Measurements from ENCODE around the gene PUSL1.

PUSL1 gene

DNA sequence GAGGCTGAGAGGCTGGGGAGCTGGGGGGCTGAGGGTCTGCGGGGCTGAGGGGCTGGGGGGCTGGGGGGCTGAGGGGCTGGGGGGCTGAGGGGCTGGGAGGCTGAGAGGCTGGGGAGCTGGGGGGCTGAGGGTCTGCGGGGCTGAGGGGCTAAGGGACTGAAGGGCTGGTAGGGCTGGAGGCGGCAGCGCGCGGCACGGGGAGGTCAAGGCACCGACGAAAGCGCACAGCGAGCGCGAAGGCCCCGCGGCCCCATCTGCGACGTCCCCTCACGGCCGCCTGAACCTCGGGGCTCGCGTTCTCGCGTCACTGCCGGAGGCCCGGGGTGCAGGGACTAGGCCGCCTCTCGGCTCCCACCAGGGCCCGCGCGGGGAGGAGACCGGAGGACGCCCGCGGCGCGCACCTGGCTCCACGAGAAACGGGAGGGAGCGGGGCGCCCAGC, 15.7 kb downstream of the PUSL1 start:
- no peak for DNase-seq (ENCODE audit: low read depth in 2 of 2)

DNA sequence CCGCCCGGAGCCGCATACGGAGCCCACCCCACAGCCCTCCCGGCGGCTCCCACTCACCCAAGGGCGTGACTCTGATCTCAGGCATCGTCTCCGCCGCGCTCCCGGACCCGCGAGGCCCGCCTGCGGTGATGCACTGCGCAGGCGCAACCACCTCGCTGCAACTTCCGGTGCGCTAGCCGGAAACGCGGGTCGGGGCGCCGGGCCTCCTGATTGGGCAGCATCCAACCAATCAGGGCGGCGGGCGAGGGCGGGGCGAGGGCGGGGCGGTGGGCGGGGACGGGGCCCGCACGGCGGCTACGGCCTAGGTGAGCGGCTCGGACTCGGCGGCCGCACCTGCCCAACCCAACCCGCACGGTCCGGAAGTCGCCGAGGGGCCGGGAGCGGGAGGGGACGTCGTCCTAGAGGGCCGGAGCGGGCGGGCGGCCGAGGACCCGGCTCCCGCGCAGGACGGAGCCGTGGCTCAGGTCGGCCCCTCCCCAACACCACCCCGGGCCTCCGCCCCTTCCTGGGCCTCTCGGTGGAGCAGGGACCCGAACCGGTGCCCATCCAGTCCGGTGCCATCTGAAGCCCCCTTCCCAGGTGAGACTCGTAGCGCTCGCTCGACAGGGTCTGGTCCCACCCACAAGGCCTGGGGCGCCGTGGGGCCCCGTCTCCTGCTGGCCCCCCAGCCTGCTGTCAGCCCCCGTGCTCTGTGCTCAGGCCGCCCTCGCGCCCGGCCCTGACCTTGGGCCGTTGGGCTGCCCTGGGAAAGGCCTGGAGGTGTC, 16.3 kb downstream of the PUSL1 start, which contains the start of the genes CPTP and INTS11:
CPTP (plus strand) TSS at position 279 of the 764 bp plus-strand sequence. CDS start 2,109 bp downstream, outside the sequence.
INTS11 (minus strand) TSS at position 137 of the 764 bp plus-strand sequence; CDS start at position 85, 52 bp downstream.
- peak; percentile 93 to 96 for DNase-seq (ENCODE audit: low read depth in 2 of 2)

DNA sequence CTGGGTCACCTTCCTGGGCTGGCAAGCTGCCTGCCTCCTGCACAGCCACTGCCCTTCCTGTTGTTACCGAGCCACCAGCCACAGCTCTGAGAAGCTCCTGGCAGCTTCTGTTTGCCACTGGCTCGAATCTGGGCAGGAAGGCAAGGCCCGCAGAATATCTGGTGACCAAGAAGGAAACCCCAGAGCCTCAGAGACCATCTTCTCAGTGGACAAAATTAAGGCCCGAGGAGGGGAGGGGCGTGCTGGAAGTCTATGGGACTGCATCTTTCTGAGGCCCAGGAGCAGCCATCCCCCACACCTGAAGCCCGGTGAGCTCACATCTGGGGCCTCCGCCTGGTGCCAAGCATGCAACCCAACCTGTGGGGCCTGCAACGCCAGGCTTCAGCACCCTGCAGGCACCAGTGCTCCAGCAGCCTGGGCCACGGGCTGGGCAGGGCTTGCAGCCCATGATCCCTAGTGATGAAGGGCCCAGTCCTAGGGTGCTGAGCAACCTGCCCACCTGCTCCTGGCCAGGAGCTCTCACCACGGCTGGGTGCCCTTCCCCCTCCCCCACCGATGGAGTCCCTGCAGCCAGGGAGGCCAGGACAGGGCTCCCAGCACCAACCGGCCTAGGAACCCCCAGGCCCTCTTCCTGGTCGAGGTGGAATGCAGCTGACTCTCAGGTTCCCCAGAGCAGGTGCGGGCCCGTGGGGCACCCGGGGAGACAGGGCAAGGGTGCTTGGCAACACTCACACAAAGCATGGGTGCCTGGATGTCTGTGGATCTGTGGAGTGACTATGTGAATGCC, 17.1 kb downstream of the PUSL1 start:
- DNase-seq (ENCODE audit: low read depth in 2 of 2): no peak

DNA sequence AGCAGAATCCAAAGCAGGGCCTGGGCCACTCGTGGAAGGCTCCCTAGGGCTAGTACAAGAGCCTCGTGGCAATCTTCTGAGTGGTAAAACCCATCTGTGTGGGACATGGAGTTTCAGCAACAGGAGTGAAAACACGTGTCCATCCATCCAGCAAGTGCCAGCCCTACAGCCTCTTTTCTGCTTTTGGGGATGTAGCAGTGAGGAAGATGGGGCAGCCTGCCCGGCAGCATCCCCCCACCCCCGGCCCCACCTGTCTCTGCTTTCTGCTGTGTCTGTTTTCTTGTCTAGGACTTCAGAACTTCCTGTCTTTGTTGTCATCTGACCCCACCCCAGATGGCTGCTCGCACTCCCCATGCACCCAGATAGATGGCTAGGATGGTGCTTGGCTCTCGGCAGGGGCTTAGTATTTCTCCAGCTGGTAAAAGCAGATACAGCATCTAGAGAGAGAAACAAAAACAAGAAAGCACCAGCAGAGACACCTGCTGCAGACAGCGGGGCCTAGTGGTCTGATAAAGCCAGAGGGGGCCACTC, 17.7 kb downstream of the PUSL1 start:
- DNase-seq (ENCODE audit: low read depth in 2 of 2): no peak

DNA sequence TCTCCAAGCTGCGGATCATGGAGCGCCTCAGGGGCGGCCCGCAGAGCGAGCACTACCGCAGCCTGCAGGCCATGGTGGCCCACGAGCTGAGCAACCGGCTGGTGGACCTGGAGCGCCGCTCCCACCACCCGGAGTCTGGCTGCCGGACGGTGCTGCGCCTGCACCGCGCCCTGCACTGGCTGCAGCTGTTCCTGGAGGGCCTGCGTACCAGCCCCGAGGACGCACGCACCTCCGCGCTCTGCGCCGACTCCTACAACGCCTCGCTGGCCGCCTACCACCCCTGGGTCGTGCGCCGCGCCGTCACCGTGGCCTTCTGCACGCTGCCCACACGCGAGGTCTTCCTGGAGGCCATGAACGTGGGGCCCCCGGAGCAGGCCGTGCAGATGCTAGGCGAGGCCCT, 18.9 kb downstream of the PUSL1 start:
- no peak for DNase-seq (ENCODE audit: low read depth in 2 of 2)

DNA sequence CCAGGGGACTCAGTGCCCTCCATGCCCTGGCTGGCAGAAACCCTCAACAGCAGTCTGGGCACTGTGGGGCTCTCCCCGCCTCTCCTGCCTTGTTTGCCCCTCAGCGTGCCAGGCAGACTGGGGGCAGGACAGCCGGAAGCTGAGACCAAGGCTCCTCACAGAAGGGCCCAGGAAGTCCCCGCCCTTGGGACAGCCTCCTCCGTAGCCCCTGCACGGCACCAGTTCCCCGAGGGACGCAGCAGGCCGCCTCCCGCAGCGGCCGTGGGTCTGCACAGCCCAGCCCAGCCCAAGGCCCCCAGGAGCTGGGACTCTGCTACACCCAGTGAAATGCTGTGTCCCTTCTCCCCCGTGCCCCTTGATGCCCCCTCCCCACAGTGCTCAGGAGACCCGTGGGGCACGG, 19.9 kb downstream of the PUSL1 start:
- DNase-seq (ENCODE audit: low read depth in 2 of 2): no peak

DNA sequence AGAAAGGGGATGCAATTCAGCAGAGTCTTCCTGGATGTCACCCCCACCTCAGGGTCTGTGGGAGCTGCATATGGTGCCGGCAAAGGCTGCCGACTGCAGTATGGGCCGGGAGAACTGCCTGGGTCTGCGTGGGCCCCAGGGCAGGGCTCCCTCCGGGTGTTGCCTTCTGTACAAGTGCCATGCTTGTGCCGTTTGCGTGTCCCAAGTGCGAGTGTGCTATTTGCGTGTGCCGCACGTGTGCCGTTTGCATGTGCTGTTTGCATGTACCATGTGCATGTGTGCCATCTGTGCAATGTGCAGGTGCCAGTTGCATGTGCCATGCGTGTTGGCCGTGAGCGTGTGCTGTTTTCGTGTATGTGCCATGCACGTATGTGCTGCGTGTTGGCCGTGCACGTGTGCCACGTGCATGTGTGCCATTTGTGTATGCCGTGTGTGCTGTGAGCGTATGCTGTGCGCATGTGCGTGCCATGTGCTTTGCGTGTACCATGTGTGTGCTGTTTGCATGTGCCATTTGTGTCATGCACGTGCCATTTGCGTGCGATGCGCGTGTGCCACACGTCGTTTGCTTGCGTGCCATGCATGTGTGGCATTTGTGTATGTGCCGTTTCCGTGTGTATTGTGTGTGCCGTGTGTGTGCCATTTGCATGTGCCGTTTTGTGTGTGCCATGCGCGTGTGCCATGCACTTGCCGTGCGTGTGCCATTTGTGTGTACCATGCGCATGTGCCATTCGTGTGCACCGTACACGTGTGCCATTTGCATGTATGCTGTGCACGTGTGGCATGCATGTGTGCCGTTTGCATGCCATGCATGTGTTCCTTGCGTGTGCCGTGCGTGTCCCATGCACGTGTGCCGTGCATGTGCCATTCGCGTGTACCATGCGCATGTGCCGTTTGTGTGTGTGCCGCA, 21.2 kb downstream of the PUSL1 start:
- DNase-seq (ENCODE audit: low read depth in 2 of 2): no peak

DNA sequence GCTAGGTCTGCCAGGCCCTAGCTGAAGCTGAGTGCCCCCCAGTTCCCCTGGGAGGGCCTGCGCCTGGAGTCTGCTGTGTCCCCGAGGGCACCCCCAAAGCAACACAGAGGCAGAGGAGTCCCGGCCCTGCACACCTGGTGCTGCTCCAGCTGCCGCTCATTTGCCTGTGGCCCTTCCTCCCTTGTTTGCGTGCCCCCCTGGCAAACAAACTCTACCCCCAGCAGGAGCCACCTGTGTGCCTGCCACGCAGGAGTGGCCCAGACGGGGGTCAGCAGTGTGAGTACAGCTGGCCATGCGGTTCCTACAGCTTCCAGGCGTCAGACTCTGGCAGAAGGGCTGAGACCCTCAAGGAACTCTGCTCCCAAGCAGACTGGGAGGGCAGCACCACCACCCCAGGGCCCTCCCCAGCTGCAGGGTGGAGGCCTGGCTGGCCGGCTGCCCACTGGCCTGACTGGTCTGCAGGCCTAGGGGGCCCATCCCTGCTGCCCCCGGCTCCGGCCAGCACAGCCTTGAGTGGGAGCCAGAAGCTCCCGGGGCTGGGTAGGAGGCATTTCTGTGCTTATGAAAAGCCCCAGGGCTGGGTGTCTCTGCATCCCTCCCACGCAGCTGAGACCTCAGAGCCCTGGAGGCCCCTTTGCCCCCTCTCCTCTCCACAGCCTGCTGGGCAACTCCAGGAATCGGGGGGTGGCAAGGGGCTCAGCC, 22.1 kb downstream of the PUSL1 start:
- no peak for DNase-seq (ENCODE audit: low read depth in 2 of 2)

DNA sequence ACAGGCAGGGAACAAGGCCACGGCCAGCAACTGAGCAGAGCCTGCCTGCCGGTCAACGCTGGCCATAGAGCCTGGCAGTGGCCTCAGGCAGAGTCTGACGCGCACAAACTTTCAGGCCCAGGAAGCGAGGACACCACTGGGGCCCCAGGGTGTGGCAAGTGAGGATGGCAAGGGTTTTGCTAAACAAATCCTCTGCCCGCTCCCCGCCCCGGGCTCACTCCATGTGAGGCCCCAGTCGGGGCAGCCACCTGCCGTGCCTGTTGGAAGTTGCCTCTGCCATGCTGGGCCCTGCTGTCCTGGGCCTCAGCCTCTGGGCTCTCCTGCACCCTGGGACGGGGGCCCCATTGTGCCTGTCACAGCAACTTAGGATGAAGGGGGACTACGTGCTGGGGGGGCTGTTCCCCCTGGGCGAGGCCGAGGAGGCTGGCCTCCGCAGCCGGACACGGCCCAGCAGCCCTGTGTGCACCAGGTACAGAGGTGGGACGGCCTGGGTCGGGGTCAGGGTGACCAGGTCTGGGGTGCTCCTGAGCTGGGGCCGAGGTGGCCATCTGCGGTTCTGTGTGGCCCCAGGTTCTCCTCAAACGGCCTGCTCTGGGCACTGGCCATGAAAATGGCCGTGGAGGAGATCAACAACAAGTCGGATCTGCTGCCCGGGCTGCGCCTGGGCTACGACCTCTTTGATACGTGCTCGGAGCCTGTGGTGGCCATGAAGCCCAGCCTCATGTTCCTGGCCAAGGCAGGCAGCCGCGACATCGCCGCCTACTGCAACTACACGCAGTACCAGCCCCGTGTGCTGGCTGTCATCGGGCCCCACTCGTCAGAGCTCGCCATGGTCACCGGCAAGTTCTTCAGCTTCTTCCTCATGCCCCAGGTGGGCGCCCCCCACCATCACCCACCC, 22.9 kb downstream of the PUSL1 start, which contains the start of gene TAS1R3:
TAS1R3 (plus strand) TSS at position 213 of the 898 bp plus-strand sequence; CDS start at position 279, 66 bp downstream.
- no peak for DNase-seq (ENCODE audit: low read depth in 2 of 2)

DNA sequence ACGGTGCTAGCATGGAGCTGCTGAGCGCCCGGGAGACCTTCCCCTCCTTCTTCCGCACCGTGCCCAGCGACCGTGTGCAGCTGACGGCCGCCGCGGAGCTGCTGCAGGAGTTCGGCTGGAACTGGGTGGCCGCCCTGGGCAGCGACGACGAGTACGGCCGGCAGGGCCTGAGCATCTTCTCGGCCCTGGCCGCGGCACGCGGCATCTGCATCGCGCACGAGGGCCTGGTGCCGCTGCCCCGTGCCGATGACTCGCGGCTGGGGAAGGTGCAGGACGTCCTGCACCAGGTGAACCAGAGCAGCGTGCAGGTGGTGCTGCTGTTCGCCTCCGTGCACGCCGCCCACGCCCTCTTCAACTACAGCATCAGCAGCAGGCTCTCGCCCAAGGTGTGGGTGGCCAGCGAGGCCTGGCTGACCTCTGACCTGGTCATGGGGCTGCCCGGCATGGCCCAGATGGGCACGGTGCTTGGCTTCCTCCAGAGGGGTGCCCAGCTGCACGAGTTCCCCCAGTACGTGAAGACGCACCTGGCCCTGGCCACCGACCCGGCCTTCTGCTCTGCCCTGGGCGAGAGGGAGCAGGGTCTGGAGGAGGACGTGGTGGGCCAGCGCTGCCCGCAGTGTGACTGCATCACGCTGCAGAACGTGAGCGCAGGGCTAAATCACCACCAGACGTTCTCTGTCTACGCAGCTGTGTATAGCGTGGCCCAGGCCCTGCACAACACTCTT, 23.8 kb downstream of the PUSL1 start:
- no peak for DNase-seq (ENCODE audit: low read depth in 2 of 2)

DNA sequence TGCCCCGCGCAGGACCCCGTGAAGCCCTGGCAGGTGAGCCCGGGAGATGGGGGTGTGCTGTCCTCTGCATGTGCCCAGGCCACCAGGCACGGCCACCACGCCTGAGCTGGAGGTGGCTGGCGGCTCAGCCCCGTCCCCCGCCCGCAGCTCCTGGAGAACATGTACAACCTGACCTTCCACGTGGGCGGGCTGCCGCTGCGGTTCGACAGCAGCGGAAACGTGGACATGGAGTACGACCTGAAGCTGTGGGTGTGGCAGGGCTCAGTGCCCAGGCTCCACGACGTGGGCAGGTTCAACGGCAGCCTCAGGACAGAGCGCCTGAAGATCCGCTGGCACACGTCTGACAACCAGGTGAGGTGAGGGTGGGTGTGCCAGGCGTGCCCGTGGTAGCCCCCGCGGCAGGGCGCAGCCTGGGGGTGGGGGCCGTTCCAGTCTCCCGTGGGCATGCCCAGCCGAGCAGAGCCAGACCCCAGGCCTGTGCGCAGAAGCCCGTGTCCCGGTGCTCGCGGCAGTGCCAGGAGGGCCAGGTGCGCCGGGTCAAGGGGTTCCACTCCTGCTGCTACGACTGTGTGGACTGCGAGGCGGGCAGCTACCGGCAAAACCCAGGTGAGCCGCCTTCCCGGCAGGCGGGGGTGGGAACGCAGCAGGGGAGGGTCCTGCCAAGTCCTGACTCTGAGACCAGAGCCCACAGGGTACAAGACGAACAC, 24.5 kb downstream of the PUSL1 start:
- DNase-seq (ENCODE audit: low read depth in 2 of 2): no peak

DNA sequence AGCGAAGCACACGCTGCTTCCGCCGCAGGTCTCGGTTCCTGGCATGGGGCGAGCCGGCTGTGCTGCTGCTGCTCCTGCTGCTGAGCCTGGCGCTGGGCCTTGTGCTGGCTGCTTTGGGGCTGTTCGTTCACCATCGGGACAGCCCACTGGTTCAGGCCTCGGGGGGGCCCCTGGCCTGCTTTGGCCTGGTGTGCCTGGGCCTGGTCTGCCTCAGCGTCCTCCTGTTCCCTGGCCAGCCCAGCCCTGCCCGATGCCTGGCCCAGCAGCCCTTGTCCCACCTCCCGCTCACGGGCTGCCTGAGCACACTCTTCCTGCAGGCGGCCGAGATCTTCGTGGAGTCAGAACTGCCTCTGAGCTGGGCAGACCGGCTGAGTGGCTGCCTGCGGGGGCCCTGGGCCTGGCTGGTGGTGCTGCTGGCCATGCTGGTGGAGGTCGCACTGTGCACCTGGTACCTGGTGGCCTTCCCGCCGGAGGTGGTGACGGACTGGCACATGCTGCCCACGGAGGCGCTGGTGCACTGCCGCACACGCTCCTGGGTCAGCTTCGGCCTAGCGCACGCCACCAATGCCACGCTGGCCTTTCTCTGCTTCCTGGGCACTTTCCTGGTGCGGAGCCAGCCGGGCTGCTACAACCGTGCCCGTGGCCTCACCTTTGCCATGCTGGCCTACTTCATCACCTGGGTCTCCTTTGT, 25.3 kb downstream of the PUSL1 start:
- no peak for DNase-seq (ENCODE audit: low read depth in 2 of 2)

DNA sequence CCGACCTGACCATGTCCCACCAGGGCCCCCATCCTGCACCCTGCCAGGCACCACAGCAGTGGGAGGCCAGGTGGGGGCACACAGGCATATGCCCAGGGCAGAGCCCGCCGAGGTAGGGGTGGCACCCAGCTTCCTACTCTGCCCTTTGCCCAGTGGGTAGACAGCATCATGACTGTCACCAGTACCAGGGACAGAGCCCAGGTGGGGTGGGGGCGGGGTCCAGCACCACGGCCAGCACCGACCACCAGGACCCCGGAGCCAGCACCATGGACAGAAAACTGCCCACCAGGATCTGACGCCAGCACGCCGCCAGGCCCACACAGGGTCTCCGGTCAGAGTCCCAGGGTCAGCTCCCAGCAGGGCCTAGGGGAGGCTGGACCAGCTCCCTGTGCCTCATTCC, 26.4 kb downstream of the PUSL1 start:
- no peak for DNase-seq (ENCODE audit: low read depth in 2 of 2)

DNA sequence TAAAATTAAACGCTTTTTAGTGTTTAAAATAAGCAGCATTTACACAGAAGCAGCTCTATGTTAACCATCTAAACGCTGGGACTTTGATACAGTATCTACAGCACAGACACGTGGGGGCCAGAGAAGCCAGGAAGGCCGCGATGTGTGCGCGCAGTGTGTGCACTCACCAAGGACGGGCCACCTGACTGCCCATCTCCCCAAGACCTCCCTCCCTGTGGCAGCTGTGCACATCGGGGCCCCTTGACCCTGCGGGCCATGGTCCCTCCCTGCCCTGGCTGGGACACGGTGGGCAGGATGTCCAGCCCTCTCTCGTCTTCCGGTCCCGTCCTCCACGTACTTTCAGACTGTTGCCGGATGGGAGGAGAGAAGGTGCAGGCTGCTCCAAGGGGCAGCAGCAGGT, 26.9 kb downstream of the PUSL1 start:
- DNase-seq (ENCODE audit: low read depth in 2 of 2): no peak

DNA sequence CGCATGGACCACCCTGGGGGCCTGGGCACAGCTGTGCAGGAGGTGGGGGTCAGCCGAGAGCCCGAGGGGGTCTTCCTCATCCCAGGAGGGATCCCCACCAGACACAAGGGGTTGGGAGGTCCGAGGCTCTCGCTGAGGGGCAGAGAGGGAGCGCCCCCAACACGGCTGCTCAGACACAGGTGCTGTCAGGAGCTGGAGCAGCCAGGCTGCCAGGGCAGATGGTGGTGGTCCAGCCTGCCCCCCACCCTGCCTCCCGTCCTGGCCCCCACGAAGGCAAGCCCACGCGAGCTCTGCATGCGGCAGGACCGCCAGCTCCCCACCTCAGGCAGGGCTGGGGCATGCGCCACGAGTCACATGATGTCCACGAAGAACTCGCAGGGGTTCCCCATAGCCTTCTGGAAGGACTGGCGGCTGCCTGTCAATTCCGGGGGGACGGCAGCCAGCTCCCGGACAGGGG, 27.4 kb downstream of the PUSL1 start:
- no peak for DNase-seq (ENCODE audit: low read depth in 2 of 2)

DNA sequence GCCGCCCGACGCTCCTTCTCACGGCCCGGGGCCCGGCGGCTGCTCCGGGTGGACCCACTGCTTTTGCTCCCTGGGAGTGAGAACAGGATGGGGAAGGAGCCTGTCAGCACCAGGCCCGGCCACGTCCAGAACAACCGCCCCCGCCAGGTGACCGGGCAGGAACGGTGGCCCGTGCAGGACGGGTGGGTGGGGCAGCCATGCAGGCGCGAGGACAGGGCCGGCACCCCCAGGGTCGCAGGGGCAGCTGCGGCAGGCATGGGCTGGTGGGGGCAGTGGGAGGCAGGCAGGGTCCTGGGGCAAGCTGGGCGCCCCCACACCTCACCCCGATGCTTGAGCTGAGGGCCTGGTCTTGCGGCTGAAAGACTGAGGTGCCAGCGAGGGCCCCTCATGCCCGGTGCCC, 28.0 kb downstream of the PUSL1 start:
- no peak for DNase-seq (ENCODE audit: low read depth in 2 of 2)

DNA sequence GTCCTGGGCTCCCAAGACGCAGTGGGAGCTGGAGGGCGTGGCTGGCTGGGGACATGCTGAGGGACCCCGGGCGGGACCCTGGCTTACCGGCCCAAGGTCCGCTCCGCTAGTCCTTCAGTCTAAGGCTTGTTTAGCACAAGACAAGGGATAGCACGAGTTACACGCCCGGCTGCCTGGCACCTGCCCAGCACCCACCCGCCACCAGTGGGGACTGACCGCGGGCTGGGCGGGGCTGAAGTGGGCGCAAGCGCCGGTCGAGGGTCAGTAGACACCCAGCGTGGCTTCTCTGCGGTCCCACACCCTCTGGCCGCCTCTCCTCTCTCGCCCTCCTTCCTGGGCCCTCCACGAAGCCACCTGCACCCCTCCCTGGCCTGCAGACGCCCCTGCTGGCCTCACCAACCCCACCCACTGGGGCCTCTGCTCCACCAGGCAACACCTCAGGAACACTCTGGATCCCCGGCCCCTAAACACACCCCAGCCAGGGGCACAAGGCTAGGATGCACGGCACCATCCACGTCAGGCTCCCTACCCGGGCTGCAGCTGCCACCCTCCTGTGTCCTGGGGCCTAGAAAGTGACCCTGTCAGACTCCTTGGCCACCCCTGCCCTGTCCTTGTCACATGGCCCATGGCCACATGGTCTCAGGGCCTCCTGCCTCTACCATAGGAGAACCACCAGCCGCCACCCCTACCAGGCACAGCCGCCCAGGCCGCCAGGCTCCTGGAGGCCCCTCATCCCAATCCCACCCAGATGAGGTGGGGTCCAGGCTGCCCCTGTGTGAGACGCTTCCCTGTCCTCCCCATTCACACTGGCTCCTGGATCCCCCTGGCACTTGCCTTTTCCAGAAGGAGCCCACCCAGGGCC, 28.8 kb downstream of the PUSL1 start:
- DNase-seq (ENCODE audit: low read depth in 2 of 2): no peak

Measured in stimulated activated CD4-positive, alpha-beta T cell treated with anti-CD3 and anti-CD28 coated beads, Interleukin-4, amount 100 ng/mL, for 48 hours (primary cell).